Fibroblast of lung (primary cell): ENCODE results near the gene REC114. TPM values are rescaled to one million over a fixed set of nuclear protein-coding genes. Genes with fewer than 3 reads are reported as not detected.

Source experiments
- DNase-seq, 2 donors: peaks; one replicate each; pipeline versions ENCODE4 v3.0.0 to v3.0.0-alpha.2; 2010; ENCODE audit warnings: low read depth in 2 of 2
- H2AFZ ChIP-seq: 2 replicates; pipeline ENCODE4 v1.5.1; 2012; ENCODE audit warnings: low read length, control low read depth, inconsistent platforms
- H3K27ac ChIP-seq: 2 replicates; pipeline ENCODE4 v1.5.1; 2011; ENCODE audit warnings: low read length, control low read depth; ENCODE audit not compliant: insufficient read depth
- H3K27me3 ChIP-seq: 2 replicates; pipeline ENCODE4 v1.5.1; 2011; ENCODE audit warnings: mild to moderate bottlenecking, low read length; ENCODE audit not compliant: control insufficient read depth, insufficient read depth
- H3K36me3 ChIP-seq: 2 replicates; pipeline ENCODE4 v1.5.1; 2011; ENCODE audit warnings: low read length; ENCODE audit not compliant: control insufficient read depth, insufficient read depth
- H3K4me1 ChIP-seq: 2 replicates; pipeline ENCODE4 v1.5.1; 2011; ENCODE audit warnings: low read length; ENCODE audit not compliant: control insufficient read depth, insufficient read depth; ENCODE audit errors: extremely low read depth
- H3K4me2 ChIP-seq: 2 replicates; pipeline ENCODE4 v1.5.1; 2011; ENCODE audit warnings: low read length, control low read depth; ENCODE audit not compliant: insufficient read depth; ENCODE audit errors: extremely low read depth
- H3K4me3 ChIP-seq, 4 experiments: fragments of 200-600 bp in 1 of 4; sonication (generic) in 1 of 4; replicated peaks in 1 of 4; 2 replicates each; pipeline ENCODE4 v1.5.1; 2011 to 2016; ENCODE audit warnings: low read length in 4 of 4, low read depth in 3 of 4, mild to moderate bottlenecking in 3 of 4, control low read depth in 2 of 4, inconsistent platforms in 1 of 4, mixed read lengths in 1 of 4; ENCODE audit not compliant: insufficient read depth in 1 of 4; ENCODE audit errors: control extremely low read depth in 1 of 4
- H3K79me2 ChIP-seq: 2 replicates; pipeline ENCODE4 v1.5.1; 2012; ENCODE audit warnings: mild to moderate bottlenecking, low read length, inconsistent platforms; ENCODE audit not compliant: control insufficient read depth, insufficient read depth
- H3K9ac ChIP-seq: 2 replicates; pipeline ENCODE4 v1.5.1; 2011; ENCODE audit warnings: mild to moderate bottlenecking, low read length, control low read depth; ENCODE audit not compliant: insufficient read depth
- H3K9me3 ChIP-seq: 2 replicates; pipeline ENCODE4 v1.5.1; 2012; ENCODE audit warnings: low read depth, low read length; ENCODE audit not compliant: control insufficient read depth, insufficient read depth
- H4K20me1 ChIP-seq: 2 replicates; pipeline ENCODE4 v1.5.1; 2011; ENCODE audit warnings: low read length; ENCODE audit not compliant: control insufficient read depth, insufficient read depth; ENCODE audit errors: extremely low read depth
- CTCF ChIP-seq, 2 donors: IDR thresholded peaks in 1 of 2; conservative IDR thresholded peaks in 1 of 2; 1 replicate in 1 of 2; 2 replicates in 1 of 2; pipeline ENCODE4 v1.5.1; 2011 to 2012; ENCODE audit warnings: low read length in 2 of 2, control low read depth in 1 of 2, inconsistent platforms in 1 of 2, low read depth in 1 of 2, mild to moderate bottlenecking in 1 of 2
- EZH2 ChIP-seq: IDR thresholded peaks from 2 replicates; pipeline ENCODE4 v1.5.1; 2012; ENCODE audit warnings: low read length, control low read depth, mild to moderate bottlenecking; ENCODE audit errors: missing control alignments
- polyA plus RNA-seq, 2 donors: library from polyadenylated mRNA; depleted of rRNA in 1 of 2; stranded (reverse) in 1 of 2; unstranded in 1 of 2; fragments of >200 nt; gene quantifications; 2 replicates each; pipeline ENCODE4 v1.2.1, GENCODE V29; 2011 to 2012; ENCODE audit warnings: missing spikeins in 1 of 2
- total RNA-seq: library from RNA; depleted of rRNA; stranded (reverse); fragments of >200 nt; gene quantifications from 2 replicates; pipeline ENCODE4 v1.2.1, GENCODE V29; 2014

REC114 gene
- total and polyA plus RNA-seq, 2 donors (not counting 1 experiment from before 2014, with no cell fraction given), result not detected

- H2AFZ ChIP-seq, result no peak overlapping the region
- TF ChIP-seq EZH2, result no peak
- no peak for TF ChIP-seq CTCF (conservative IDR thresholded peaks at IDR 0.05 in 1 of 2, IDR thresholded peaks at IDR 0.05 in 1 of 2; ENCODE audit: low read depth in 1 of 2, low read length in 2 of 2)
- peak; percentile 34 to 75 for DNase-seq
- peaks cover 13% of the 10 kb centered on the region for H3K4me1 ChIP-seq
- peak overlapping the region; percentile 38 for H3K4me2 ChIP-seq
- no peak overlapping the region for H3K27ac ChIP-seq
- H3K9ac ChIP-seq, result no peak overlapping the region
- peaks cover 87% of the 10 kb centered on the region for H3K79me2 ChIP-seq
- no peaks in the 10 kb centered on the region for H3K27me3 ChIP-seq
- H3K36me3 ChIP-seq, result no peaks in the 10 kb centered on the region
- H3K4me3 ChIP-seq, result no peak overlapping the region
- no peaks in the 10 kb centered on the region for H3K9me3 ChIP-seq
- no peaks in the 10 kb centered on the region for H4K20me1 ChIP-seq
Observed at GRCh38 chr15:73608941-73609340, 166.0 kb downstream of the REC114 start.

Other genes with a start within 250 kb of the REC114 start
- not detected in 2 replicates for gene HCN4, start 74.2 kb upstream of the REC114 start, total RNA-seq
- not detected in 2 replicates for gene HCN4, start 74.2 kb upstream of the REC114 start, polyA plus RNA-seq
- 121 and 152 TPM in 2 replicates for gene NPTN, start 190.2 kb downstream of the REC114 start, total RNA-seq
- gene NPTN, start 190.2 kb downstream of the REC114 start, polyA plus RNA-seq, result 226 and 372 TPM in 2 replicates
- 65.7 and 88.5 TPM in 2 replicates for gene CD276, start 241.2 kb downstream of the REC114 start, total RNA-seq
- 103 and 108 TPM in 2 replicates for gene CD276, start 241.2 kb downstream of the REC114 start, polyA plus RNA-seq